Hindlimb muscle (tissue), 1 donor: Measurements from ENCODE around the gene TNNT3. TPM values are rescaled to one million over a fixed set of nuclear protein-coding genes. Genes with fewer than 3 reads are reported as not detected.
A peak's percentile ranks its signal among the peaks of the same experiment; 100 is the strongest.

ENCODE experiments used
- DNase-seq: peaks from one replicate; pipeline ENCODE4 v3.0.0-alpha.2; 2013
- polyA plus RNA-seq: library from polyadenylated mRNA; unstranded; fragments of 120-200 nt; gene quantifications from one replicate; pipeline ENCODE4 v1.2.1, GENCODE V29; 2013; ENCODE audit not compliant: insufficient read length

The TNNT3 gene
- polyA plus RNA-seq, 1 donor = 8,959 TPM

GRCh38 chr11:1959786-1960185, 40.3 kb downstream of the TNNT3 start:
- DNase-seq = no peak

- no peak for DNase-seq
Measured at GRCh38 chr11:1963864-1964263, 44.4 kb downstream of the TNNT3 start.

- no peak for DNase-seq
Measured at GRCh38 chr11:1964348-1964747, 44.8 kb downstream of the TNNT3 start.

GRCh38 chr11:1964955-1965354, 45.5 kb downstream of the TNNT3 start:
- DNase-seq = no peak

GRCh38 chr11:1966531-1966930, 47.0 kb downstream of the TNNT3 start:
- no peak for DNase-seq

- DNase-seq = peak; percentile 19
Measured at GRCh38 chr11:1967641-1968225, 48.2 kb downstream of the TNNT3 start.

GRCh38 chr11:1968454-1969002, 49.0 kb downstream of the TNNT3 start:
- no peak for DNase-seq

GRCh38 chr11:1969035-1969434, 49.5 kb downstream of the TNNT3 start:
- no peak for DNase-seq

- no peak for DNase-seq
Measured at GRCh38 chr11:1969776-1970175, 50.3 kb downstream of the TNNT3 start.

- peak; percentile 1 for DNase-seq
Measured at GRCh38 chr11:1970956-1971355, 51.5 kb downstream of the TNNT3 start.

- DNase-seq = no peak
Measured at GRCh38 chr11:1975185-1975584, 55.7 kb downstream of the TNNT3 start.

- DNase-seq = no peak
Measured at GRCh38 chr11:1978720-1979473, 59.4 kb downstream of the TNNT3 start.

GRCh38 chr11:1979607-1980006, 60.1 kb downstream of the TNNT3 start:
- no peak for DNase-seq

- no peak for DNase-seq
Measured at GRCh38 chr11:1982873-1983600, 63.5 kb downstream of the TNNT3 start.

- DNase-seq = no peak
Measured at GRCh38 chr11:1983601-1983961, 64.1 kb downstream of the TNNT3 start.

GRCh38 chr11:1987024-1987423, 67.5 kb downstream of the TNNT3 start:
- DNase-seq = no peak

- no peak for DNase-seq
Measured at GRCh38 chr11:1988174-1988573, 68.7 kb downstream of the TNNT3 start.

Other genes with a start within 250 kb of the TNNT3 start
- gene KRTAP5-6, start 222.5 kb upstream of the TNNT3 start, polyA plus RNA-seq = 0.49 TPM
- gene IFITM10, start 169.1 kb upstream of the TNNT3 start, polyA plus RNA-seq = 0.19 TPM
- gene CTSD, start 155.8 kb upstream of the TNNT3 start, polyA plus RNA-seq = 137 TPM
- gene SYT8, start 84.7 kb upstream of the TNNT3 start, polyA plus RNA-seq = 0.44 TPM
- 3,747 TPM for gene TNNI2, start 80.7 kb upstream of the TNNT3 start, polyA plus RNA-seq
- 77.7 TPM for gene LSP1, start 66.6 kb upstream of the TNNT3 start, polyA plus RNA-seq
- gene PRR33, start 27.8 kb upstream of the TNNT3 start, polyA plus RNA-seq = 7.2 TPM
- gene MRPL23, start 27.6 kb downstream of the TNNT3 start, polyA plus RNA-seq = 86.9 TPM
- gene H19, start 78.1 kb downstream of the TNNT3 start, polyA plus RNA-seq = 14,324 TPM
- gene IGF2, start 219.7 kb downstream of the TNNT3 start, polyA plus RNA-seq = 5,095 TPM
- gene INS, start 241.5 kb downstream of the TNNT3 start, polyA plus RNA-seq = not detected